ENCODE measurements around the gene ZSCAN21.
A peak's percentile ranks its signal among the peaks of the same experiment; 100 is the strongest.

ZSCAN21 gene

DNA sequence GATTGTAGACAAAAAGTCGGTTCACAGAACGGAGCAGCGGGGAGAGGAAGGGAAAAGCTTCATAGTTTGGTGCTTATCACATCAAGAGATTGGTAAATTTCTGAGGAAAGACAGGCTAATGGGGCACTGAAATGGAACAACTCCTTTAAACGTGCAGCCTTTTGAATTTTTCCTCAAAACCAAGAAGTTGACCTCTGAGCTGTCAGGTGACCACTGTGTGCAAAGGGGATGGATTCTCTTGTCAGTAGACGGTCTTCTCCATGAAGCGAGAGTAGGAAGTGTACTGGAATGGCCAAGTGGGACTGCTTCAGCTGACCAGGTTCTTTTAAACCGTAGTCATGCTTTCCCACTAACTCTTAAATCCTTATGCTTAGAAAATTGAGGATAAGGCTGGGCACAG, 11.2 kb upstream of the ZSCAN21 start:
- CTCF ChIA-PET: interaction anchor here (0.7 to 1.5 kb wide), 2 partner anchors 9 to 42 kb away, joined by 3 to 4 read pairs; no protein-coding TSS in a partner anchor

DNA sequence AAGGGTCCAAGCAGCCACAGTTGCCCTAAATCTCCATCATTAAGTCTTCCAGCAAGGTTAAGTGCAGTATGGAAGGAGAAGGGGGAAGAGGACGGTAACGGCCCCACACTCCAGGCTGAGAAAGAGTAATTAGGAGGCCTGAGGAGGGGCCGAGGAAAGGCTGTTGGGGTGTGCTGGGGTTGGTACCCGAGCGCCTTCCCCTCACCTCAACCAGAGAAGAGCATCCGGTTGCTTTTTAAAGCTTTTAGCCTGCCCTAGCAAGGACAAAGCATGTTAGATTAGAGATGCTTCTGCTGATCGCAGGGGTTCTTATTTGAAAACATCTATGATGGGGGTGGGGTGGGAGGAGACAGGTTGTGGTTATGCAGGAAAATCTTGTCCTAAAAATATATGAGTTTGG, 9.0 kb upstream of the ZSCAN21 start:
- Histone ChIP-seq H3K27ac (ENCODE audit: extremely low read depth, low read depth, low read length) (no peak overlapping the region), H3K9me3 (ENCODE audit: control insufficient read depth, insufficient read depth, low read depth, low read length) (no peaks in the 10 kb centered on the region), H3K36me3 (ENCODE audit: control insufficient read depth in 2 of 2, insufficient read depth in 1 of 2, low read length in 2 of 2) (peaks cover 4 to 9% of the 10 kb centered on the region in 2 experiments; a peak in 2 of 3 replicates), H3K4me1 (ENCODE audit: control insufficient read depth, insufficient read depth, low read length) (no peaks in the 10 kb centered on the region), H3K4me3 (ENCODE audit: low read depth, low read length) (no peak overlapping the region)
- ChIA-PET CTCF (no interaction called here), POLR2A (no interaction called here)
- TF ChIP-seq GLIS1 (tag by site-specific recombination; IDR thresholded peaks at IDR 0.05) (no peak), ZNF341 (tag by site-specific recombination; IDR thresholded peaks at IDR 0.05; ENCODE audit: low read depth) (no peak), HOXC10 (CRISPR knock-in tag; IDR thresholded peaks at IDR 0.05) (no peak)

More for the DNA sequence above, 11.2 kb upstream of the ZSCAN21 start:
- no peak for TF ChIP-seq ZSCAN16 (tag by site-specific recombination; IDR thresholded peaks at IDR 0.05)
- no peak for TF ChIP-seq ZNF24 (tag by site-specific recombination; IDR thresholded peaks at IDR 0.05)
- no peaks in the 10 kb centered on the region for H3K4me1 ChIP-seq (ENCODE audit: control insufficient read depth, insufficient read depth, low read length)
- peaks cover 16 to 32% of the 10 kb centered on the region in 2 experiments for H3K36me3 ChIP-seq (ENCODE audit: control insufficient read depth in 2 of 2, insufficient read depth in 1 of 2, low read length in 2 of 2)
- H3K4me3 ChIP-seq (ENCODE audit: low read depth, low read length): no peak overlapping the region
- no peaks in the 10 kb centered on the region for H3K9me3 ChIP-seq (ENCODE audit: control insufficient read depth, insufficient read depth, low read depth, low read length)
- POLR2A ChIA-PET: no interaction called here
- H3K27ac ChIP-seq (ENCODE audit: extremely low read depth, low read depth, low read length): no peak overlapping the region

DNA sequence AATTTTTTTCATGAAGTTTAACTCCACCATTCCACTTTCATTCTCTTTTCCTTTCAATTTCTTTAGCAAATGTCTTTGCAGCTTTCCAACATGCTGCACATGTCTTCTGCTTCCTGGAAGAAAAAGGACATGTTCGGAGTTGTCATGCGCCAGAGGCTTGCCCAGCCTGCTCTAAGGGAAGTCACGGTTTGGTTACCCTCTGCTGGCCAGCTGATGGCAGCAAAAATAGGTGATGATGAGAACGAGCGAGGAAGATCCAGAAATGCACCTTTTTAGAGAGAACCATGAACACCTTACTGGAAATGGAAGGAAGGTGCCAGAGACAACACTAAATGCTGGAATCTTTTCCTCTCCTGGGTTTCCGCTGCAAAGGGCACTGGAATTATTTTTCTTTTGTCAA, 4.9 kb upstream of the ZSCAN21 start:
- ChIA-PET POLR2A (no interaction called here), CTCF (no interaction called here)
- Histone ChIP-seq H3K4me3 (ENCODE audit: low read depth, low read length) (no peak overlapping the region), H3K9me3 (ENCODE audit: control insufficient read depth, insufficient read depth, low read depth, low read length) (no peaks in the 10 kb centered on the region), H3K27ac (ENCODE audit: extremely low read depth, low read depth, low read length) (no peak overlapping the region), H3K4me1 (ENCODE audit: control insufficient read depth, insufficient read depth, low read length) (no peaks in the 10 kb centered on the region), H3K36me3 (ENCODE audit: control insufficient read depth in 2 of 2, insufficient read depth in 1 of 2, low read length in 2 of 2) (no peaks in the 10 kb centered on the region; a peak in 1 of 3 replicates)
- no peak for TF ChIP-seq ZNF600 (tag by site-specific recombination; IDR thresholded peaks at IDR 0.05)
- no peak for TF ChIP-seq ZNF16 (tag by site-specific recombination; IDR thresholded peaks at IDR 0.05; ENCODE audit: low read depth)
- TF ChIP-seq, protein P1, sequence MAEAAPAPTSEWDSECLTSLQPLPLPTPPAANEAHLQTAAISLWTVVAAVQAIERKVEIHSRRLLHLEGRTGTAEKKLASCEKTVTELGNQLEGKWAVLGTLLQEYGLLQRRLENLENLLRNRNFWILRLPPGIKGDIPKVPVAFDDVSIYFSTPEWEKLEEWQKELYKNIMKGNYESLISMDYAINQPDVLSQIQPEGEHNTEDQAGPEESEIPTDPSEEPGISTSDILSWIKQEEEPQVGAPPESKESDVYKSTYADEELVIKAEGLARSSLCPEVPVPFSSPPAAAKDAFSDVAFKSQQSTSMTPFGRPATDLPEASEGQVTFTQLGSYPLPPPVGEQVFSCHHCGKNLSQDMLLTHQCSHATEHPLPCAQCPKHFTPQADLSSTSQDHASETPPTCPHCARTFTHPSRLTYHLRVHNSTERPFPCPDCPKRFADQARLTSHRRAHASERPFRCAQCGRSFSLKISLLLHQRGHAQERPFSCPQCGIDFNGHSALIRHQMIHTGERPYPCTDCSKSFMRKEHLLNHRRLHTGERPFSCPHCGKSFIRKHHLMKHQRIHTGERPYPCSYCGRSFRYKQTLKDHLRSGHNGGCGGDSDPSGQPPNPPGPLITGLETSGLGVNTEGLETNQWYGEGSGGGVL (tag by site-specific recombination; IDR thresholded peaks at IDR 0.05): no peak
- TF ChIP-seq, protein P2, sequence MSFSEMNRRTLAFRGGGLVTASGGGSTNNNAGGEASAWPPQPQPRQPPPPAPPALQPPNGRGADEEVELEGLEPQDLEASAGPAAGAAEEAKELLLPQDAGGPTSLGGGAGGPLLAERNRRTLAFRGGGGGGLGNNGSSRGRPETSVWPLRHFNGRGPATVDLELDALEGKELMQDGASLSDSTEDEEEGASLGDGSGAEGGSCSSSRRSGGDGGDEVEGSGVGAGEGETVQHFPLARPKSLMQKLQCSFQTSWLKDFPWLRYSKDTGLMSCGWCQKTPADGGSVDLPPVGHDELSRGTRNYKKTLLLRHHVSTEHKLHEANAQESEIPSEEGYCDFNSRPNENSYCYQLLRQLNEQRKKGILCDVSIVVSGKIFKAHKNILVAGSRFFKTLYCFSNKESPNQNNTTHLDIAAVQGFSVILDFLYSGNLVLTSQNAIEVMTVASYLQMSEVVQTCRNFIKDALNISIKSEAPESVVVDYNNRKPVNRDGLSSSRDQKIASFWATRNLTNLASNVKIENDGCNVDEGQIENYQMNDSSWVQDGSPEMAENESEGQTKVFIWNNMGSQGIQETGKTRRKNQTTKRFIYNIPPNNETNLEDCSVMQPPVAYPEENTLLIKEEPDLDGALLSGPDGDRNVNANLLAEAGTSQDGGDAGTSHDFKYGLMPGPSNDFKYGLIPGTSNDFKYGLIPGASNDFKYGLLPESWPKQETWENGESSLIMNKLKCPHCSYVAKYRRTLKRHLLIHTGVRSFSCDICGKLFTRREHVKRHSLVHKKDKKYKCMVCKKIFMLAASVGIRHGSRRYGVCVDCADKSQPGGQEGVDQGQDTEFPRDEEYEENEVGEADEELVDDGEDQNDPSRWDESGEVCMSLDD (tag by site-specific recombination; IDR thresholded peaks at IDR 0.05): no peak
- TF ChIP-seq ZNF596 (tag by site-specific recombination; IDR thresholded peaks at IDR 0.05): 0 out of 2 replicates have a peak, but pooled peaks have one; percentile 6
- no peak for TF ChIP-seq ZNF514 (tag by site-specific recombination; IDR thresholded peaks at IDR 0.05)
- TF ChIP-seq, protein P3, sequence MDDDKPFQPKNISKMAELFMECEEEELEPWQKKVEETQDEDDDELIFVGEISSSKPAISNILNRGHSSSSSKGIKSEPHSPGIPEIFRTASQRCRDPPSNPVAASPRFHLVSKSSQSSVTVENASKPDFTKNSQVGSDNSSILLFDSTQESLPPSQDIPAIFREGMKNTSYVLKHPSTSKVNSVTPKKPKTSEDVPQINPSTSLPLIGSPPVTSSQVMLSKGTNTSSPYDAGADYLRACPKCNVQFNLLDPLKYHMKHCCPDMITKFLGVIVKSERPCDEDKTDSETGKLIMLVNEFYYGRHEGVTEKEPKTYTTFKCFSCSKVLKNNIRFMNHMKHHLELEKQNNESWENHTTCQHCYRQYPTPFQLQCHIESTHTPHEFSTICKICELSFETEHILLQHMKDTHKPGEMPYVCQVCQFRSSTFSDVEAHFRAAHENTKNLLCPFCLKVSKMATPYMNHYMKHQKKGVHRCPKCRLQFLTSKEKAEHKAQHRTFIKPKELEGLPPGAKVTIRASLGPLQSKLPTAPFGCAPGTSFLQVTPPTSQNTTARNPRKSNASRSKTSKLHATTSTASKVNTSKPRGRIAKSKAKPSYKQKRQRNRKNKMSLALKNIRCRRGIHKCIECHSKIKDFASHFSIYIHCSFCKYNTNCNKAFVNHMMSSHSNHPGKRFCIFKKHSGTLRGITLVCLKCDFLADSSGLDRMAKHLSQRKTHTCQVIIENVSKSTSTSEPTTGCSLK (tag by site-specific recombination; IDR thresholded peaks at IDR 0.05): no peak
- TF ChIP-seq ZFP41 (tag by site-specific recombination; IDR thresholded peaks at IDR 0.05; ENCODE audit: borderline replicate concordance): no peak
- TF ChIP-seq ZNF404 (tag by site-specific recombination; IDR thresholded peaks at IDR 0.05): no peak
- TF ChIP-seq, protein P4, sequence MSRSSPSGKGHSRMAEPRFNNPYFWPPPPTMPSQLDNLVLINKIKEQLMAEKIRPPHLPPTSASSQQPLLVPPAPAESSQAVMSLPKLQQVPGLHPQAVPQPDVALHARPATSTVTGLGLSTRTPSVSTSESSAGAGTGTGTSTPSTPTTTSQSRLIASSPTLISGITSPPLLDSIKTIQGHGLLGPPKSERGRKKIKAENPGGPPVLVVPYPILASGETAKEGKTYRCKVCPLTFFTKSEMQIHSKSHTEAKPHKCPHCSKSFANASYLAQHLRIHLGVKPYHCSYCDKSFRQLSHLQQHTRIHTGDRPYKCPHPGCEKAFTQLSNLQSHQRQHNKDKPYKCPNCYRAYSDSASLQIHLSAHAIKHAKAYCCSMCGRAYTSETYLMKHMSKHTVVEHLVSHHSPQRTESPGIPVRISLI (tag by site-specific recombination; IDR thresholded peaks at IDR 0.05): 0 out of 2 replicates have a peak, but pooled peaks have one; percentile 6
